Fibroblast of lung (primary cell): ENCODE measurements around the gene ITPR2.

Experiments
- EZH2 ChIP-seq: IDR thresholded peaks from 2 replicates; pipeline ENCODE4 v1.5.1; 2012; ENCODE audit warnings: low read length, control low read depth, mild to moderate bottlenecking; ENCODE audit errors: missing control alignments
- TF ChIP-seq, protein P1 (sequence below), 2 donors: IDR thresholded peaks in 1 of 2; conservative IDR thresholded peaks in 1 of 2; 1 replicate in 1 of 2; 2 replicates in 1 of 2; pipeline ENCODE4 v1.5.1; 2011 to 2012; ENCODE audit warnings: low read length in 2 of 2, control low read depth in 1 of 2, inconsistent platforms in 1 of 2, low read depth in 1 of 2, mild to moderate bottlenecking in 1 of 2

DNA sequence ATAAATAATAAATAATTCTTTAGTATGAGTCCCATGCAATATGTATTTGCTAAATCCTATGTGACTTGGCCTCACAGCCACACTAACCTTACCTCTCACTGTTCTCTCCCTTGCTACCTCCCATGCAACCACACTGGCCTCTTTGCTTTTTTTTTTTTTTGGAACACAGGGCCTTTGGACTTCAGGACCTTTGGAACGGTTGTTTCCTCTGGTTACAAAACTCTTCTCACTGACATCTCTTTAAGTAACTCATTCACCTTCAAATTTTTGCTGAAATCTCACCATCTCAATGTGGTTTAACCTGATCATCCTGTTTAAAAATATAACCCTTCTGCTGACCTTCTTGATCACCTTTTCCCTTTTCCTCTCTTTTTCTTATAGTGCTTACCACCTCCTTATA lies 443.7 kb downstream of the ITPR2 start:
- TF ChIP-seq, protein P1, sequence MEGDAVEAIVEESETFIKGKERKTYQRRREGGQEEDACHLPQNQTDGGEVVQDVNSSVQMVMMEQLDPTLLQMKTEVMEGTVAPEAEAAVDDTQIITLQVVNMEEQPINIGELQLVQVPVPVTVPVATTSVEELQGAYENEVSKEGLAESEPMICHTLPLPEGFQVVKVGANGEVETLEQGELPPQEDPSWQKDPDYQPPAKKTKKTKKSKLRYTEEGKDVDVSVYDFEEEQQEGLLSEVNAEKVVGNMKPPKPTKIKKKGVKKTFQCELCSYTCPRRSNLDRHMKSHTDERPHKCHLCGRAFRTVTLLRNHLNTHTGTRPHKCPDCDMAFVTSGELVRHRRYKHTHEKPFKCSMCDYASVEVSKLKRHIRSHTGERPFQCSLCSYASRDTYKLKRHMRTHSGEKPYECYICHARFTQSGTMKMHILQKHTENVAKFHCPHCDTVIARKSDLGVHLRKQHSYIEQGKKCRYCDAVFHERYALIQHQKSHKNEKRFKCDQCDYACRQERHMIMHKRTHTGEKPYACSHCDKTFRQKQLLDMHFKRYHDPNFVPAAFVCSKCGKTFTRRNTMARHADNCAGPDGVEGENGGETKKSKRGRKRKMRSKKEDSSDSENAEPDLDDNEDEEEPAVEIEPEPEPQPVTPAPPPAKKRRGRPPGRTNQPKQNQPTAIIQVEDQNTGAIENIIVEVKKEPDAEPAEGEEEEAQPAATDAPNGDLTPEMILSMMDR (conservative IDR thresholded peaks at IDR 0.05 in 1 of 2, IDR thresholded peaks at IDR 0.05 in 1 of 2; ENCODE audit: low read depth in 1 of 2, low read length in 2 of 2), result no peak
- no peak for TF ChIP-seq EZH2
